ENCODE data around the gene EVI2B.
A peak's percentile ranks its signal among the peaks of the same experiment; 100 is the strongest.
"Not testable (repeated sequence)": the region's sequence is repeated elsewhere in the genome, so short reads cannot be mapped to it uniquely, and the experiment has no call there.

EVI2B gene

GRCh38 chr17:31269036-31269577, 44.7 kb downstream of the EVI2B start:
- DNase-seq, result no peak

GRCh38 chr17:31266042-31266441, 47.8 kb downstream of the EVI2B start:
- peak; percentile 36 for DNase-seq

- DNase-seq, result not testable (repeated sequence)
Measured at GRCh38 chr17:31262923-31263322, 50.9 kb downstream of the EVI2B start.

- no peak for DNase-seq
Measured at GRCh38 chr17:31261601-31262000, 52.3 kb downstream of the EVI2B start.

- no peak for DNase-seq
Measured at GRCh38 chr17:31260151-31260550, 53.7 kb downstream of the EVI2B start.

- no peak for DNase-seq
Measured at GRCh38 chr17:31256936-31257335, 56.9 kb downstream of the EVI2B start.

- no peak for DNase-seq
Measured at GRCh38 chr17:31254654-31255053, 59.2 kb downstream of the EVI2B start.
